ENCODE measurements around the gene GNG12. TPM values are rescaled to one million over a fixed set of nuclear protein-coding genes. Genes with fewer than 3 reads are reported as not detected.

GNG12 gene
- total RNA-seq, 1 donor from 2014 or later, result 71.2 TPM

- intact Hi-C loops (cut with DNase I), result loop anchor here (10.0 kb wide), 1 partner anchor 469 kb away; no protein-coding TSS in a partner anchor
- H3K27me3 ChIP-seq, result no peaks in the 10 kb centered on the region
- H3K9me3 ChIP-seq, result no peaks in the 10 kb centered on the region
- H3K27ac ChIP-seq, result no peak overlapping the region
- DNase-seq (ENCODE audit: low spot score in 2 of 2), result no peak
- H3K36me3 ChIP-seq, result no peaks in the 10 kb centered on the region
- no peak for TF ChIP-seq CTCF (IDR thresholded peaks at IDR 0.05)
- no peak overlapping the region for H3K4me3 ChIP-seq
- peaks cover 0 to under 1% of the 10 kb centered on the region in 2 donors for H3K4me1 ChIP-seq
Observed at GRCh38 chr1:67855961-67856360, 22.7 kb upstream of the GNG12 start.

DNA sequence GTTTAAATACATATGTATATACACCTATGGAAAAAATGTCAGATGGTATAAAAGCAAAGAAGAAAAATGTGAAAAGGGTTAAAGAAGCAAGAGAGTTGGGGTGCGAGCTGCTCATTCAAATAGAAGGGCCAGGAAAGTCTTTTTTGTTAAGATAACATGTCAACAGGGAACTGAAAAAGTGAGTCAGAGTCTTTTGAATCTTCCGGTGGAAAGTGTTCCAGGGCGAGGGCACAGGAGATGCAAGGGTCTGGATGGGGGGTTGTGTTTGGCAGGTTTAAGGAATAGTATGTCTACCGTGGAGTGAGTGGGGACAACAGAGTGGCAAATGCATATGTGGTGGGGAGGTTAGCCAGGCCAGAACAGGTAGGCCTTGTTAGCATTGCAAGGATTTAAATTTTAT, 22.2 kb upstream of the GNG12 start:
- peaks cover under 1 to 3% of the 10 kb centered on the region in 2 donors for H3K4me1 ChIP-seq
- intact Hi-C loops (cut with DNase I), result loop anchor here (10.0 kb wide), 1 partner anchor 469 kb away; no protein-coding TSS in a partner anchor

DNA sequence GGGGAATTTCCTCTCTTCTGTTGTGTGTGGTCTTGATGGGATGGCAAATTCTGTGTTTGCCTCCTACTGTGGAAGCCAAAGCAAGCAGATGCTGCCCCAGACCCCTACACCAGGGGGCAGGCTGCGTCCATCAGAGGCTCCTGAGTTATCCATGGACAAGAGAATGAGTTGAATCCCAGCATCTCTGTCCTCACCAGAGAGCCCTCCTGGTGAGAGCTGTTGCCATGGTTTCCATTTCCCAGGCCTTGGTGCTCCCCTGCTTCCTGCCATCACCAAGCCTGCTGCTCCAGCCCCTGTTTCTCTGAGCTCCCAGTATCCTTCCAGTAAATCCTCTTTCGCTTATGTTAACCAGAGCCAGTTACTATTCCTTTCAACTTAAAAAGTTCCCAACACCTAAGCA, 20.4 kb upstream of the GNG12 start:
- H3K27ac ChIP-seq, result no peak overlapping the region
- no peaks in the 10 kb centered on the region for H3K36me3 ChIP-seq
- TF ChIP-seq CTCF (IDR thresholded peaks at IDR 0.05), result peak in 1 of 3 experiments; percentile 47
- no peaks in the 10 kb centered on the region for H3K9me3 ChIP-seq
- no peak overlapping the region for H3K4me3 ChIP-seq
- no peaks in the 10 kb centered on the region for H3K27me3 ChIP-seq
- peaks cover 4 to 7% of the 10 kb centered on the region in 2 donors for H3K4me1 ChIP-seq
- no peak for DNase-seq (ENCODE audit: low spot score in 2 of 2)
- intact Hi-C loops (cut with DNase I), result loop anchor here (5.0 to 10.0 kb wide), 2 partner anchors 199 to 471 kb away; partner anchors contain the start of gene DIRAS3

More for the DNA sequence above, 22.2 kb upstream of the GNG12 start:
- H3K27me3 ChIP-seq, result no peaks in the 10 kb centered on the region
- no peak for TF ChIP-seq CTCF (IDR thresholded peaks at IDR 0.05)
- no peak overlapping the region for H3K27ac ChIP-seq
- no peaks in the 10 kb centered on the region for H3K36me3 ChIP-seq
- no peak for DNase-seq (ENCODE audit: low spot score in 2 of 2)
- no peaks in the 10 kb centered on the region for H3K9me3 ChIP-seq
- H3K4me3 ChIP-seq, result no peak overlapping the region

GRCh38 chr1:67851800-67852199, 18.5 kb upstream of the GNG12 start:
- Histone ChIP-seq H3K36me3 (no peaks in the 10 kb centered on the region), H3K27me3 (no peaks in the 10 kb centered on the region), H3K4me3 (no peak overlapping the region), H3K4me1 (peaks cover 4 to 7% of the 10 kb centered on the region in 2 donors), H3K27ac (no peak overlapping the region), H3K9me3 (no peaks in the 10 kb centered on the region)
- intact Hi-C loops (cut with DNase I), result loop anchor here (2.0 to 10.0 kb wide), 3 partner anchors 201 to 473 kb away; partner anchors contain the start of gene DIRAS3
- no peak for TF ChIP-seq CTCF (IDR thresholded peaks at IDR 0.05)
- no peak for DNase-seq (ENCODE audit: low spot score in 2 of 2)

DNA sequence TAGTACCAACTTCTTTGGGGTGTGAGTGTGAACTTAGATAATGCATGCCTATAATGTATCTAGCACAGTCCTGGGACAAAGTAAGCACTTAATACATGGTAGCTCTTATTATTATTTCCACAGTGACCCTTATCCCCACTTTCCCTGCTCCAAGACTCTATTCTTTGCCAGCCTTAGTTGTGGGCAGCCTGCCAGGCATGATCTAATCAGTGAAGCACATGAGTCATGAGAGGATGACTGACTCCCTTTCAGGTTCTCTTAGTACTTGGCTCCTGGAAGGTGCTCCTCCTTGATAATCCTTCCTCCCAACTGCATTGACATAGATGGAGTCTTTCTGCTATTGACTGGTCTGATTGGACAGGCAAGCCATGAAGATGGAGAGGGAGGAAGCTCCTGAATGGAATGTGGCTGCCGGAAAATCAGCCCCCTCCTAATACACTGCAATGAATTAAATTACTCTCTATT, 17.4 kb upstream of the GNG12 start:
- TF ChIP-seq CTCF (IDR thresholded peaks at IDR 0.05), result no peak
- no peaks in the 10 kb centered on the region for H3K36me3 ChIP-seq
- H3K9me3 ChIP-seq, result no peaks in the 10 kb centered on the region
- DNase-seq (ENCODE audit: low spot score in 2 of 2), result peak; percentile 69 to 93
- intact Hi-C loops (cut with DNase I), result loop anchor here (1.0 to 10.0 kb wide), 4 partner anchors 84 to 474 kb away; partner anchors contain the start of gene DIRAS3
- no peak overlapping the region for H3K4me3 ChIP-seq
- peaks cover 4 to 7% of the 10 kb centered on the region in 2 donors for H3K4me1 ChIP-seq
- H3K27ac ChIP-seq, result no peak overlapping the region
- H3K27me3 ChIP-seq, result no peaks in the 10 kb centered on the region
